Lung (tissue), 12 donors: ENCODE measurements around the gene NUDT16L1. TPM values are rescaled to one million over a fixed set of nuclear protein-coding genes. Genes with fewer than 3 reads are reported as not detected.

Experiments used
- ATAC-seq: fragments of 200-7000 bp; cut with Tn5 transposase; one replicate; pipeline ENCODE4 v1.9.1; 2020; ENCODE audit warnings: moderate number of reproducible peaks; ENCODE audit not compliant: insufficient read depth, low FRiP score
- DNase-seq, 3 donors: peaks; one replicate each; pipeline ENCODE4 v3.0.0-alpha.2; 2013 to 2017
- H3K27ac ChIP-seq, 2 donors: one replicate each; pipeline ENCODE4 v1.5.1; 2013; ENCODE audit warnings: mild to moderate bottlenecking in 2 of 2, moderate library complexity in 2 of 2, control low read depth in 1 of 2, inconsistent platforms in 1 of 2, low read depth in 1 of 2, low read length in 1 of 2
- H3K27me3 ChIP-seq, 3 donors: one replicate each; pipeline ENCODE4 v1.5.1; 2013; ENCODE audit warnings: low read length in 2 of 3; ENCODE audit not compliant: control insufficient read depth in 3 of 3, insufficient read depth in 3 of 3
- H3K36me3 ChIP-seq, 4 donors: one replicate each; pipeline ENCODE4 v1.5.1; 2013; ENCODE audit warnings: low read length in 4 of 4, mild to moderate bottlenecking in 1 of 4, moderate library complexity in 1 of 4; ENCODE audit not compliant: control insufficient read depth in 4 of 4, insufficient read depth in 4 of 4
- H3K4me1 ChIP-seq, 5 donors: one replicate each; pipeline ENCODE4 v1.5.1; 2013; ENCODE audit warnings: low read length in 5 of 5, mild to moderate bottlenecking in 2 of 5, moderate library complexity in 1 of 5; ENCODE audit not compliant: control insufficient read depth in 5 of 5, insufficient read depth in 5 of 5
- H3K4me3 ChIP-seq: one replicate; pipeline ENCODE4 v1.5.1; 2013; ENCODE audit warnings: mild to moderate bottlenecking, control low read depth, moderate library complexity
- H3K9ac ChIP-seq, 2 donors: one replicate each; pipeline ENCODE4 v1.5.1; 2013; ENCODE audit warnings: low read length in 2 of 2, control low read depth in 1 of 2; ENCODE audit not compliant: insufficient read depth in 1 of 2
- H3K9me3 ChIP-seq, 4 donors: one replicate each; pipeline ENCODE4 v1.5.1; 2013; ENCODE audit warnings: low read length in 3 of 4, mild to moderate bottlenecking in 1 of 4, moderate library complexity in 1 of 4; ENCODE audit not compliant: control insufficient read depth in 4 of 4, insufficient read depth in 3 of 4
- CTCF ChIP-seq: IDR thresholded peaks from 2 replicates; pipeline ENCODE4 v1.5.1; 2012; ENCODE audit warnings: mild to moderate bottlenecking; ENCODE audit errors: control extremely low read depth, extremely low read depth
- WGBS, 2 donors: extraction: QIAGEN DNeasy Blood & Tissue Kit; methylation state at CpG; one replicate each; pipeline ENCODE4 v1.1.7; 2013; 5-methylcytosine and 5-hydroxymethylcytosine counted together
- polyA plus RNA-seq, 2 donors: library from polyadenylated mRNA; stranded (reverse); fragments of 200-250 nt; gene quantifications; one replicate each; pipeline ENCODE4 v1.2.1, GENCODE V29; 2013
- total RNA-seq, 2 donors: library from RNA; depleted of rRNA in 1 of 2; stranded (reverse); fragments of >200 nt in 1 of 2; gene quantifications; one replicate each; pipeline ENCODE4 v1.2.1, GENCODE V29; 2014 to 2021
- donor health status: control.
- donor health status: control.
- donor health status: Bipolar disorder and iron deficiency.
- donor health status: healthy.
- donor health status: DM: yes; HTN: yes; CAD: no.

NUDT16L1 gene
- total and polyA plus RNA-seq, 4 donors, result 27.8 to 41.3 (median 32.3) TPM

DNA sequence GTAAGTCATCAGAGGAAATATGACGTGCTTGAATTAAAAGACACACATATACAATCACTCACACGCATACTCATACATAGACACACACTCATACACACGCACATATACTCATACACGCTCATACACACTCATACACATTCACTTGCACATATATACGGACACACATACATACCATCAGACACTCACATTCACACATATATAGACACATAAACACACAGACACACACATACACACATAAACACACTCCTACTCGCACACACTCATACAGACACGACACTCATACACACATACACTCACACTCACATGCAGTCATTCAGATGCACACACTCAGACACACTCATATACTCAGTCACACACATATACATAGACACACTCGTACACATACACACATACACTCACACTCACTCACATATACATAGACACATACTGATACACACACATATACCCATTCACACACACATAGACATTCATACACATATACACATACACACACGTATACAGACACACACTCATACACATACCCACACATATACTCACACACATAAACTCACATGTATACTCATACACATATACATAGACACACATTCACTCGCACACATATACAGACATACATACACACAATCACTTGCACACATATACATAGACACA is 24.9 kb upstream of the NUDT16L1 start:
- Histone ChIP-seq H3K27ac (peak overlapping the region in 1 of 2 donors; percentile 34), H3K9ac (no peak overlapping the region), H3K36me3 (peaks cover 11 to 52% (median 35%) of the 10 kb centered on the region in 4 donors), H3K9me3 (no peaks in the 10 kb centered on the region), H3K4me1 (peaks cover 0 to 12% (median 0%) of the 10 kb centered on the region in 5 donors), H3K27me3 (no peaks in the 10 kb centered on the region), H3K4me3 (no peak overlapping the region)
- no peak for DNase-seq
- TF ChIP-seq CTCF, result no peak
- 94 to 95% methylated on average over 10 of the region's 10 CpGs for WGBS, 2 donors
- ATAC-seq, result no peak

GRCh38 chr16:4673387-4674046 is 19.8 kb upstream of the NUDT16L1 start:
- no peak for ATAC-seq
- Histone ChIP-seq H3K9ac (no peak overlapping the region), H3K4me3 (no peak overlapping the region), H3K36me3 (peaks cover 7 to 42% (median 20%) of the 10 kb centered on the region in 4 donors), H3K4me1 (peaks cover 0 to 2% (median 0%) of the 10 kb centered on the region in 5 donors), H3K27ac (no peak overlapping the region), H3K9me3 (no peaks in the 10 kb centered on the region), H3K27me3 (no peaks in the 10 kb centered on the region)
- WGBS, 2 donors, result 95 to 96% methylated on average over 33 of the region's 33 CpGs
- no peak for DNase-seq
- TF ChIP-seq CTCF, result no peak

DNA sequence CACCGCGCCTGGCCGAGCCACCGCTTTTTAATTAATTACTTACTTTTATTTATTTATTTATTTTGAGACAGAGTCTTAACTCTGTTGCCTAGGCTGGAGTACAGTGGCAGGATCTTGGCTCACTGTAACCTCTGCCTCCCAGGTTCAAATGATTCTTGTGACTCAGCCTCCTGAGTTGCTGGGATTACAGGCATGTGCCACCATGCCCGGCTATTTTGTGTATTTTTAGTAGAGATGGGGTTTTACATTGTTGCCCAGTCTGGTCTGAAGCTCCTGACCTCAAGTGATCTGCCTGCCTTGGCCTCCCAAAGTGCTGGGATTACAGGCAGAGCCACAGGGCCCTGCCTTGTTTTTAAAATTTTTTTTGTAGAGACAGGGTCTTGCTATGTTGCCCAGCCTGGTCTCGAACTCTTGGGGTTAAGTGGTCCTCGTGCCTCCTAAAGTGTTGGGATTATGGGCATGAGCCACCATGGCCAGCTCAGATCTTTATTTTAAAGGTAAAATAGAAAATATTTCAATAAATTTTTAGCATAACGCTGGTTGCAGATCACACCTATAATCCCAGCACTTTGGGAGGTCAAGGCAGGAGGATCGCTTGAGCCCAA is 18.3 kb upstream of the NUDT16L1 start:
- H3K9me3 ChIP-seq, result no peaks in the 10 kb centered on the region
- peaks cover 0 to 6% (median 3%) of the 10 kb centered on the region in 5 donors for H3K4me1 ChIP-seq
- H3K4me3 ChIP-seq, result no peak overlapping the region
- DNase-seq (no peak), ATAC-seq (no peak)
- H3K9ac ChIP-seq, result no peak overlapping the region
- peaks cover 0 to 34% (median 11%) of the 10 kb centered on the region in 4 donors for H3K36me3 ChIP-seq
- WGBS, 2 donors, result 96 to 98% methylated on average over 9 of the region's 9 CpGs
- no peaks in the 10 kb centered on the region for H3K27me3 ChIP-seq
- no peak overlapping the region for H3K27ac ChIP-seq
- no peak for TF ChIP-seq CTCF
